HEK293T (cell line): ENCODE results near the gene TXNL1.

Experiments
- FOXK2 ChIP-seq: fragments of 450-650 bp; IDR thresholded peaks from 2 replicates; pipeline ENCODE4 v1.6.1; 2016; ENCODE audit warnings: mild to moderate bottlenecking
- FOXM1 ChIP-seq: fragments of 450-650 bp; IDR thresholded peaks from 2 replicates; pipeline ENCODE4 v1.6.1; 2017; ENCODE audit warnings: mild to moderate bottlenecking, borderline replicate concordance
- PKNOX1 ChIP-seq: fragments of 450-650 bp; IDR thresholded peaks from 2 replicates; pipeline ENCODE4 v1.6.1; 2016

- no peak for TF ChIP-seq FOXK2
- TF ChIP-seq FOXM1, result no peak
- TF ChIP-seq PKNOX1, result no peak
These were observed 7.1 kb upstream of the TXNL1 start for GRCh38 chr18:56645415-56646016.
